HEK293 (cell line): Measurements from ENCODE around the gene LPO.

Experiments used
- SP3 ChIP-seq: fragments of 450-650 bp; formaldehyde crosslinking; IDR thresholded peaks from 2 replicates; pipeline ENCODE4 v1.5.1; 2016; ENCODE audit warnings: missing biosample characterization, missing genetic modification characterization
- ZNF768 ChIP-seq: fragments of 450-650 bp; formaldehyde crosslinking; IDR thresholded peaks from 2 replicates; pipeline ENCODE4 v1.5.1; 2018; ENCODE audit warnings: missing biosample characterization, mild to moderate bottlenecking, missing genetic modification characterization
- ZSCAN16 ChIP-seq: fragments of 450-650 bp; formaldehyde crosslinking; IDR thresholded peaks from 2 replicates; pipeline ENCODE4 v1.5.1; 2016; ENCODE audit warnings: missing biosample characterization, missing genetic modification characterization

GRCh38 chr17:58254803-58255202, 16.4 kb downstream of the LPO start:
- TF ChIP-seq ZSCAN16 (tag by site-specific recombination) (no peak), SP3 (tag by site-specific recombination) (no peak), ZNF768 (tag by site-specific recombination) (no peak)
